GM11168 (cell line): ENCODE data around the gene PEX14.

Experiments
- in situ Hi-C: fragments of 300-500 bp; cut with MboI; formaldehyde crosslinking; loops from one replicate; pipeline ENCODE4 v1.12.0; 2022; ENCODE audit warnings: low sequenced_read_pairs; ENCODE audit not compliant: unreplicated experiment

PEX14 gene

DNA sequence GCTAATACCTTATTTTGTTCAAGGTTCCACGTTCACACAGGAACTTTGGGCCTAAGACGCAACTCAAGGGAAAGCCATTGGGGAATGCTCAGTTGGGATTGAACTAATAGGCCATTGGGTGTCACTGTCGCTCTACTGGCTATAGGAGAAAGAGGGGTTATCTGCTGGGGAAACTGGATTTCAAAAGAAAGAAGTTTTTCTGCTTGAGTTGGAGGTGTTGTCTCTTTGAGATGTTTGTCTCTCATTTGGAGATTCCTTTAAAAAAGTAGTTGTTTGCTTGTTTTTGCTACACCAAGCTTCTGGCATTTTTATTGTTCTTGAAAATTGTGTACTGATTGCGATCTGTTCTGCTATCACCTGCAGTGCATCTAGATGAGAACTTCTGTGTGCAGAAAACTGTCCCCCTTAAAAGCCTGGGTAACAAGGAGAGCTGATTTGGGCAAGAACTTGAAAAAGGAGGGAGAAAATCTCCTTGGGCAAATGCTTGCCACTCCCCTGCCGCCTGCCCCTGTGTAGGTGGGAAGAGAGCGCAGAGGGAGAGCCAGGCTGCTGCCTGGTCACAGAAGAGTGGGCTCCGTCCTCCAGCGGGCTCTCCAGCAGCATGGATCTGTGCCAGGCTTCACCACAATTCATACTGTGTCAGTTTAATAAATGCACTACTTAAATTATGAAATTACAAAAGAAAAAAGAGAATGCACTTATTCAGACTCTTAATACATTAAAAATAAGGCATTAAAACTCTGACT is 39.9 kb downstream of the PEX14 start:
- in situ Hi-C loops: no loop called here

- in situ Hi-C loops: no loop called here
These were observed 40.7 kb downstream of the PEX14 start for GRCh38 chr1:10515301-10515975.

DNA sequence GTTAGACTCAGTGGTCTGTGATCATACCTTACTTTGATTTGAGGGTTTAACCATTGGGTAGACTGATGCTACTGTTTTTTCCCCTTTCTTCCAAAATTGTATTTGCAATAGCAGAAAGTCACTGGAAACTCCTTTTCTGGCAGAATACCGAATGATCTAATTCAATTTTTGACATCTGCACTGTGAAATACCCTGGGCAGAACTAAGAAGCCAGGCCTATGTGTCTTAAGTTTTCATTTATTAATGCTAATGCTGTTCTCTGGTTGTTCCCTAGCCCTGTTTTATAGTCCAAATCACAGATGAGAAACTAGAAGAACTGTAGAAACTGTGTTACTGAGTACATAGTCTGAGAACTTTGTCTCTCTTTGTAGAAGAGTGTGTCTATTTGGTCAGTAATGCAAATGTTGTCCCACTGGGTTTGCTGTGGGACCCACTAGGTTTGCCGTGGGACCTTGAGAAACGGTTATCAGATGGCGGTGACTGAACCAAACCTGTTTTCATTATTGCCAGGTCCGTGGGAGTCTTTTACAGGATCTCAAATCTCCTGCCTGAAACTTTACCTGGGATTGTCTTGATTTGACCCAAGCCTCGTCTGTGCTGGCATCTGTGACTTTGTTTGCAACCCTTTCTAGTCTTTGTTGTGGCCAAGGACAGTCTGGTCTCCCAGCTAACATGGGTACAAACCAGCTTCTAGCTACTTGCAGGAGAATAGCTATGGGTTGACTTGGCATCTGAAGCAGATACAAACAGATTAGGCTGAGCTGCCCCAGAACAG is 41.4 kb downstream of the PEX14 start:
- in situ Hi-C loops: no loop called here

- in situ Hi-C loops: no loop called here
These were observed 42.4 kb downstream of the PEX14 start for GRCh38 chr1:10516925-10517676.

GRCh38 chr1:10517677-10517982 is 42.9 kb downstream of the PEX14 start:
- in situ Hi-C loops: no loop called here

DNA sequence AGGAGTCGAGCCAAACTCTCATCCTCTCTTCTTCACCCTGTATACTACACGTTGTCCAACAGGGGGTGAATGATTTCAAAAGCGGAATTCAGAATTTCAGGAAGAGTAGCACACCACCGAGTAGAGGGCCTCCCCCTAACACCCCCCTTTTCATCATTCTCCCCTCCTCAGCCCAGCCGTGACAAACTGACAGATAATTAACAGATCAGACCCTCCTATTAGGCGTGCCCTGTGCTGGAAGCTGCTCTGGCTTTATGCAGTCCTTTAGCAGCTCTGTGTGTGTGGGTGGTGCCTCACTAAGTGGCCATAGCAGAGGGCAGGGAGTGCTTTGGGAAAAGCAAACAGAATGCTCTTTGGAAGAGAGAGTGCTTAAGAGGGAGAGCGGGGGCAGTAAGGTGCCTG is 44.3 kb downstream of the PEX14 start:
- in situ Hi-C loops: no loop called here

DNA sequence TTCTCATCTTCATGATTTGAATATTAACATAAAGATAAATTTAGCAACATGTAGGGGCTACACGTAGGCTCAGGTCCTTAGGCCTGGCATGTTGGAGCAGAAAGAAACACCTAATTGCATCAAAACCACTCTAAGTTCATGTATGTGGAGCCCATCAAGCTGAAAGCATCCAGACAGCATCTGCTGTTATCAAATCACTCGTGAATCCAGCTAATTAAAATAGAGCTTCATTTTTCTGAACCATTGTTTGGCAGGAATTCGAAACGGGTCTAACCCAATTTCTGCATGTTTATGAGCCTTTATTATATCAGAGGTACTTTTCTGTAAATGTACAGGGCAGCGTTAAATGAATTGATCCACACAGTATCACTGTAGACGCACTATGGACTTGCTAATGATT is 45.7 kb downstream of the PEX14 start:
- in situ Hi-C loops: no loop called here

- in situ Hi-C loops: no loop called here
These were observed 46.2 kb downstream of the PEX14 start for GRCh38 chr1:10520952-10521351.

GRCh38 chr1:10521537-10522157 is 46.9 kb downstream of the PEX14 start:
- in situ Hi-C loops: no loop called here

GRCh38 chr1:10522322-10522860 is 47.6 kb downstream of the PEX14 start:
- in situ Hi-C loops: no loop called here

DNA sequence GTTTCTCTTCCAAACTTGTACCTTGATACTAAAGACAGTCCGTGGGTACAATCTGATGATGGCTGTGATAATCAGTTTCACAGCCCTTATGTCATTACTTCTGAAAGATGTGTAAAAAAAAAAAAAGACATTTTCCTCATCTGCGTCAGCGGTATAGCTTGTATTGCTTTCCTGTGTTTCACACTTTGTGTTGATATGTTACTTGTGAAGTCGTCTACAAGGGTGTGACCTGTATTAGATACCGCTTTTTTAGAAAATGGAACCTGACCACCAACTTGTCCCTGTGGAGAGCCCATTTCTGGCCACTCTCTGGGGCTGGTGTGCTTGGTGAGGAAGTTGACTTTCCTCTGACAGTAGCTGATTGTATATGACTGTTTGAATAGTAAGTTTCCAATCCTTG is 50.5 kb downstream of the PEX14 start:
- in situ Hi-C loops: no loop called here

- in situ Hi-C loops: no loop called here
These were observed 53.6 kb downstream of the PEX14 start for GRCh38 chr1:10528066-10529014.

- in situ Hi-C loops: no loop called here
These were observed 54.3 kb downstream of the PEX14 start for GRCh38 chr1:10529091-10529490.

- in situ Hi-C loops: no loop called here
These were observed 55.0 kb downstream of the PEX14 start for GRCh38 chr1:10529765-10530164.

- in situ Hi-C loops: no loop called here
These were observed 55.6 kb downstream of the PEX14 start for GRCh38 chr1:10530281-10530740.

DNA sequence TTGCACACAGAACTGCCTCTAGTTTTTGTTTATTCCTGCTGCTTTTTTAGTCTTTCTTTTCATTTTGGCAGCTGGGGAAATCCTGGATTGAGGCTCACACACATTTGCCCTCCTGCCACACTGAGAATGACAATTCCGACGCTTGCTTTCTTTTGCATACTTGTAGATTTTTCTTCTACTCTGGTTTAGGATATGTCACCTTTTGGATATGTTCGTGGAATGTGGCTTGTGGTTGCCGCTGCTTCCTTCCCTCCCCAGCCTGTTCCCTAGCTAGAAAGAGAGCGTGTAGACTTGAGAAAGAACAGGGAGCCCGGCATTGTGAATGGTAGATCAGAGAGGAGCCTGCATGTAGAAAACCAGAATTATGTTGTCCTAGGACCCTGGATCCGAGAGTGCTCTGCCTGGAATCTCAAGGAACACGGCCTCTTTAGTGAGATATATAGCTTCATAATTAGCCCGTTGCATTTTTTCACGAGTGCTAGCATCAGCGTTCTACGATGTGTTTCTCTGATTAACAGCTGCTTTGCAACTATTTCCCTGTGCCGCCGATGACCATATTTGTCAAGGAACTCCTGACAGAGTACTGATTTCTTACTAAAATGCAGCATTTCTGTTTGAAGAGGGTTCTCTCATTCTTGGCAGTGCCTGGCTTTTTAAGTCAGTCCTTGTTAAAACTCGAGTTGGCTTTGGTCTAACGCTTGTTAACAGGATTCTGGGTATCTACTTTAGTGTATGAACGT is 56.2 kb downstream of the PEX14 start:
- in situ Hi-C loops: no loop called here

DNA sequence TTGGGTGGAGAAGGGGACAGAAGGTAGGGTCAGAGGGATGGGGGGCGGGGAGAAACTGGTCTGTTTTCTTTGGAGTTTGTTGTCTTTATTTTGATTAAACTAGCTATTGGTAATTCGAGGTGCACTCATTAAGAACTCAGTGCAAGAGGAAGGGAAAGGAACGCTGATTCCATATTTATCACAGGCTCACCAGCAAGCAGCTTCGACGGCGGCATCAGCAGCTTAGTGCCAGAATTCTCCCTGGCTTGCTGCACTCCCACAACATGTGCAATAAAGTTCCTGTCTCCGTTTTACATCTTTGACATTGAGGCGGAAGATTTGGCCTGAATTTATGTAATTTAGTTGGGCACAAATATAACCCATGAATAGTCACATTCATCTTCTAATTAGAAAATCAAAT is 57.6 kb downstream of the PEX14 start:
- in situ Hi-C loops: no loop called here

DNA sequence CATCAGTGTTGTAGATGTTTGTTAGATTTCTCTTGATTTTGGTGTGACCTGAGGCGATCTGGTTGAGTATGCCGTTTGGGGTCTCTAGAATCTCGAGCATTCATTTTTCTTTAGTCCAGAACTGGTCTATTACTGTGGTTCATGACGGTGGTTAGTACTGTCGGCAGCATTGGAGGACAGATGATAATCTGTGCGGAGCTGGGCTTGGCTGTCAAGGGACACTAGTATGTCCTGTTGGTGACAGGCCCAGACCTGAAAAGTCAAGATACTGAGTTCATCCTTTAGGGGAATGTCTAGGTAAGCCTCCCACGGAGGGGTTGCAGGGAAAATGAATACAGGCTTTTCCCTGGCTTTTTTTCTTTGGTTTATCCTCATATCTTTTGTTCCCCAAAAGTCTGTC is 59.8 kb downstream of the PEX14 start:
- in situ Hi-C loops: no loop called here
